LHCN-M2 (cell line): ENCODE results near the gene PTPRN2. TPM values are rescaled to one million over a fixed set of nuclear protein-coding genes. Genes with fewer than 3 reads are reported as not detected.
"Not testable (repeated sequence)": the region's sequence is repeated elsewhere in the genome, so short reads cannot be mapped to it uniquely, and the experiment has no call there.

Source experiments
- DNase-seq: peaks from one replicate; pipeline ENCODE4 v3.0.0-alpha.2; 2012; ENCODE audit warnings: low read depth
- total RNA-seq: library from RNA; depleted of rRNA; stranded (reverse); fragments of >200 nt; gene quantifications from 2 replicates; pipeline ENCODE4 v1.2.3, GENCODE V29; 2014

PTPRN2 gene
- total RNA-seq, 1 experiment from 2014 or later, result 0.11 TPM

DNA sequence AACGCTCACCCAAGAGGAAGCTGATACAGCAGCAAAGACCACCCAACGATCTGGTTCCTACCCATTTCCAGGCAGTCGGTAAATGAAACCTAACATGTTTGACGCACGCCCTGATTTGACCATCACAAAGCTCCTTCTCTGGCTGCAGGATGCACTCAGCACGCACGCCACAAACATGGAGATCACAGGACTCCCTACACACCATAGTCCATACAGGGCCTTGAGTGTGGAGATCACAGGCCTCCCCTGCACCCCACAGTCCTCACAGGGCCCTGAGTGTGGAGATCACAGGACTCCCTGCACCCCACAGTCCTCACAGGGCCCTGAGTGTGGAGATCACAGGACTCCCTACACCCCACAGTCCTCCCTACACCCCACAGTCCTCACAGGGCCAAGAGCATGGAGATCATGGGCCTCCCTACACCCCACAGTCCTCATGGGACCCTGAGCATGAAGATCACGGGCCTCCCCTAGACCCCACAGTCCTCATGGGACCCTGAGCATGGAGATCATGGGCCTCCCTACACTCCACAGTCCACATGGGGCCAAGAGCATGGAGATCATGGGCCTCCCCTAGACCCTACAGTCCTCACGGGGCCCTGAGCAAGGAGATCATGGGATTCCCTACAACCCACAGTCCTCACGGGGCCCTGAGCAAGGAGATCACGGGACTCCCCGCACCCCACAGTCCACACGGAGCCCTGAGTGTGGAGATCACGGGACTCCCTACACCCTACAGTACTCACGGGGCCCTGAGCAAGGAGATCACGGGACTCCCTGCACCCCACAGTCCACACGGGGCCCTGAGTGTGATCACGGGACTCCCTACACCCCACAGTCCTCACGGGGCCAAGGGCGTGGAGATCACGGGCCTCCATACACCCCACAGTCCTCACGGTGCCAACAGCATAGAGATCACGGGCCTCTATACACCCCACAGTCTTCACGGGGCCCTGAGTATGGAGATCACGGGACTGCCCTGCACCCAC is 841.6 kb downstream of the PTPRN2 start:
- DNase-seq, result no peak

DNA sequence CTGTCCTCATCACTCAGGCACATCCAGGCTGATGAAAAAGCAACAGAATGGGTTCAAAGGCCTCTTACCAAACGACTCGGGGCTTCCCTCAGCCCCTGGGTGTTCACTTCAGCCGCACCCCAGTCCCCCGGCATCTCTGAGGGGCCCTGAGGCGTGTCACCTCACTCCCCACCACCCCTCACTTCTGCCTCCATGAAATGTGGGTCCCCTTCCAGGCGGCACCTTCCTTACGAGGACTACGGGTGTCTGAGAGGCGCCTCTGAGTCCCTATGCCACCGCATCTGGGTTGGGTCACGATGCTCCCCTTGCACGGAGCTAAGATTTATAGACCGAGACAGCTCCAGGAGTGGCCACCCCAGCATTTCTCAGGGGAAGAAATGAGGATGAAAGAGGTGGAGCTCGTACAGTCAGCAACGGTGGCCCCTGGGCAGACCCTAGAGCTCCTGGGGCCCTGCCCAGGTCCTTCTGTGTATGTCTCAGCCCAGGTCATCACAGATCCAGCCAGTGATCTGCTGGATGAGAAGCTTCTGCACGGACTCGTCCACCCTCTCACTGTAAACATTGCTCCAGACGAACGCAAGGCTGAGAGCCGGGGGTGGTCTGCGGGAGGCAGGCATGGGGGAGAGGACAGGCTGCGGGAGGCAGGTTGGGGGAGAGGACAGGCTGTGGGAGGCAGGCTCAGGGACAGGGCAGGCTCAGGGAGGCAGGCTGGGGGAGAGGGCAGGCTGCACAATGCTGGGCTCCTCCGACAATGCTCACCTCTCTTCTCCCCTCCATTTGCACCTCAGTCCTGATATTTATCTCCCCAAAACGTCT is 842.6 kb downstream of the PTPRN2 start:
- DNase-seq, result no peak

GRCh38 chr7:157743781-157744525 is 843.7 kb downstream of the PTPRN2 start:
- DNase-seq, result no peak

GRCh38 chr7:157740251-157740798 is 847.3 kb downstream of the PTPRN2 start:
- no peak for DNase-seq

DNA sequence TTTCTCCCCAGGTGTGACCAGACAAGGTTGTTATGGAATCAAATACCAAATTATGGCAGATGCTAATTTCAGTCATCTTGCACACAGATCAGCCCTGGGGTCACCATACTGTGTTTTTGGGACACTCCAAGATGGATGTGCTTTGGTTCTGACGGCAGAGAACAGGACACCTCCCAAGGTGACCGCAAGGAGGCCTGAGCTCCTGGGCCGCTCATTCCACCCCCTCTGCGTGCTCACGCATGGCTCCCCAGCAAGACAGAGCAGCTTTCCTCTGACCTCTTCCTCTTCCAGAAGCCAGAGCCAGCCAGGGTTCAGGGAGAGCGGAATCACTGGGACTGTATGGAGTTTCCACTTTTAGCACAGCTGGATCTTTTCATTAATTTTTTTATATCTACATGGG is 848.0 kb downstream of the PTPRN2 start:
- no peak for DNase-seq

DNA sequence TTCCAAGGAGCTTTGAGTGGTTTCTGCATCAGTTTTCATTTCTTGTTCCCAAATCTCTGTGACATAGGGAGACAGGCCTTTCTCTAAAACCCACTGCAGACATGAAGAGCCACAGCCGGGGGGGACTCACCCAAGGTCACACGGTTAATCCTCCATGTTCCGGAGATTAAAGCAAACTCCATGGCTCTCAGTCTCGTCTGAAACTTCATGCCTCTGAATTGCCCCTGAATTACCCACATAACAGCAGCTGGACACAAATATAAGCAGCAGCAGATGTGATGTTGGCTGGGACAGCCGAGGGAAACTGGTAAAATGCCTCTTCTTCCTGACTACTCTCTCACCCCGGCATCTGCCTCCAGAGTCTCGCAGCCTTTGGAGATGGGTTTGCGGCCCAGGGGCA is 848.6 kb downstream of the PTPRN2 start:
- DNase-seq, result no peak

GRCh38 chr7:157738066-157738460 is 849.6 kb downstream of the PTPRN2 start:
- DNase-seq, result no peak

DNA sequence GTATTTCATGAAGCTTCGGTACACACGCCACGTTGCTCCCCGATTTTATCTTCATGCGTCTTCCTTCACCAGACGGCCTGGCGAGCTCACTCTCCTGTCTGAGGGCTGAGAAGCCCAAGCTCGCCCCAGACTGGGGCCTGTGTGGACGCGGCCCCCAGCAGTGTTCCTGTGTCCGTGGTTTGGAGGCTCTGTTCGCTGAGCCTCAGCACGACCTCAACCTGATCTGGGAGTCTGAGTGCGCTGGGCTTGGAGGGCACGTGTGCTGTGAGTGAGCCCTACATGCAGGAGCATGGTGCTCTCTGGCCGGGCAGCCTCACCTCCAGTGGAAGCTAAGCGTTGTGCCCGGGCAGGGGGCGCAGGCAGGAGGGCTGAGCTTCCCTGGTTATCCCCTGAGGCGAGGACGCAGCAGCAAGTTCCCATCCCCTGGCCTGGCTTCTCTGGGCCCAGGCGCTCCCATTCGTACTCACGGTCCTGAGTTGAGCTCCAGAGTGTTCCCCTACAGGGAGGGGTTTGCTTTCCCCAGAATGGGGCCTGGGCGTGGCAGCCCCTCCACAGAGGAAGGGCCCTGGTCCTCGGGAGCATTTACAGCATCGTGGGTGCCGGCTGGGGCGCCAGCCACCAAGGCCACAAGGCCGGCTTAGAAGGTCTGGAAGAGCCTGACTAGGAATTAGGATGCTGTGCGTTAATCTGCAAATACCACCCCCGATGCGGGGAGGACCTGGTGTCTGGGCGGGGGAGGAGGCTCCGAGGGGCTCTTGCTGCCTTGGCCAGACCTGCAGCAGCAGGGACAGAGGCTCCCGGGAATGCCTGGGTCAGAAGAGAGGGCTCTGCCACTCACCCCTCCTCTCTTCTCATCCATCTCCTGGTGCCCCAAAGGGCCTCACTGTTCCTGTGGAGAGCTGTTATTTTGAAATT is 850.2 kb downstream of the PTPRN2 start:
- no peak for DNase-seq

DNA sequence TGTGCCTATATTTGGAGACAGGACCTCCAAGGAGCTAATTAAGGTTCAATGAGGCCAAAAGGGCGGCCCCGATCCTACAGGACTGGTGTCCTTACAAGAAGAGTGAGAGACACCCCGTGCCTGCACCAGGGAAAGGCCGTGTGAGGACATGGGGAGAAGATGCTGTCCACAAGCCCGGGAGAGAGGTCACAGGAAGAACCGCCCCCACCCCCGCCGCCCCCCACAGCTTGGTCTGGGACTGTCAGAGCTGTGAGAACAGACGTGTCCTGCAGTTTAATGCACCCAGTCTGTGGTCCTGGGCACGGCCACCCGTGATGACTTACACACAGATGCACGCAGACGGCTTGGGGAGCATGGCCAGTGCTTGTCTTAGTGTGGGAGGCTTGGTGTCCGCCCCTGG is 851.3 kb downstream of the PTPRN2 start:
- no peak for DNase-seq

GRCh38 chr7:157735826-157736225 is 851.8 kb downstream of the PTPRN2 start:
- no peak for DNase-seq

DNA sequence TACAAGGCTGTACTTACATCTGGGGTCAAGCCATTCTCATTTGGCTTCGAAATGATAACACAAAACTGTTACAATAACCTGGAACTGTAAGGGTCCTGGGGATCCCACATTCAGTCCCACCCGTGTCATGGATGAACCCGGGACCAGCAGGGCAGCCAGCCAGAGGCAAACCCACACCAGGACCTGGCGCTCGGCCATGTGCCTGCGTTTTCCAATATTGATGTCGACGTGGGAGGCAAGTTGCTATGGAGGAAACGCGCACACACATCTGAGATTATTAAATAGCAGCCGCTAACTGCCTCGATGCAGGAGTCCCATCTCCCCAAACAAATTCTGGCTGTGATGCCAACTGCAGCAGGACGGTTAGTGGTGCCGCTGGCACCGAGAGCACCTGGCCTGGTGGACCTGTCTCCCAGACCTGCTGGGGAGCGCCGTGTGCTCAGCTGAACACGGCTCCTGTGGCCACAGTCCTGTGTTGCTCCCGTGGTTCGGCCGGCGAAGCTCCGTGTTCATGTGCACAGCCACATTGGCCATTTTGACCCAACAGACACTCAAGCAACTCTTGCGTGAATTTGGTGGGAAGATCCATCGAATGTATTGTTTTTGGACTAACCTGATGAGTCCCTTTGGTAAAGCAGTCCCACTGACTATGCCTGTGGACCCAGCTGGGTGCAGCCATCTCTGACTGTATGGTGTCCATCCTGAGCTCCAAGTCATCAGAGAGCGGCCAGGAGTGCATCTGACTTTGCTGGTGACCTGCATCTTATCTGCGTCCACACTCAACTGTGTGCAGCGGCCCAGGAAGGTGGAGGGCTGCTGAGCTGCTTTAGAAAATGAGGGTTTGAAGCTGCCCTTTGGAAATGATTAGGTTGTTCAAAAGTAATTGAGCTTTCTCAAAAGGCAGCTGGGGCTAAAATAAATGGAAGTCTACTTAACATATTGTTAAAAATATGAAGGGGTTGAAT is 852.7 kb downstream of the PTPRN2 start:
- no peak for DNase-seq

DNA sequence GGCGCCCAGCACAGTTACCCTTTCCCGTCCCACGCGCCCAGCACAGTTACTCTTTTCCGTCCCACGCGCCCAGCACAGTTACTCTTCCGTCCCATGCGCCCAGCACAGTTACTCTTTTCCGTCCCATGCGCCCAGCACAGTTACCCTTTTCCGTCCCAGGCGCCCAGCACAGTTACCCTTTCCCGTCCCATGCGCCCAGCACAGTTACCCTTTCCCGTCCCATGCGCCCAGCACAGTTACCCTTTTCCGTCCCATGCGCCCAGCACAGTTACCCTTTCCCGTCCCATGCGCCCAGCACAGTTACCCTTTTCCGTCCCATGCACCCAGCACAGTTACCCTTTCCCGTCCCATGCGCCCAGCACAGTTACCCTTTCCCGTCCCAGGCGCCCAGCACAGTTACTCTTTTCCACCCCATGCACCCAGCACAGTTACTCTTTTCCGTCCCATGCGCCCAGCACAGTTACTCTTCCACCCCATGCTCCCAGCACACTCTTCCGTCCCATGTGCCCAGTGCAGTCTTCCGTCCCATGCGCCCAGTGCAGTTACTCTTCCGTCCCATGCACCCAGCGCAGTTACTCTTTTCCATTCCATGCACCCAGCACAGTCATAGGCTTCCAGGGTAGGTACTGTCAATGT is 853.7 kb downstream of the PTPRN2 start:
- DNase-seq, result not testable (repeated sequence)

- no peak for DNase-seq
Observed at GRCh38 chr7:157731126-157731525, 856.5 kb downstream of the PTPRN2 start.

DNA sequence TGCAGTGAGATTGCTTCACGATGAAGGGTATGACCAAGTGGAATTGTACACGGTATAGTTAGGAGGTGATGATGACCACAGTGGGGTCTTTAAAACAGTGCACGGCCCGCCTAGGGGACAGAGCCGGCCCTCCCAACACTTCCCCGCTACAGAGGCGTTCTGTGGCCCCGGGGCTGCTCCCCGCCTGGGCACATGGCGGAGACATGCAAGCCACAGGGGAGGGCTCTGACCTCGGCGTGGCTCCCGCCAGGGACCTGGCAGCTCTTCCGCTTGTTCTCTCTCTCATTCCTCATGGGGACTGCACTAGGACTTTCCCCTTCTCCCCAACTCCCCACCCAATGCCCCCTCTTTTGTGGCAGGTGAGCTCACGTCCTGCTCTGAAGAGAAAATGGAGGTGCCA is 857.0 kb downstream of the PTPRN2 start:
- no peak for DNase-seq

GRCh38 chr7:157729566-157729965 is 858.1 kb downstream of the PTPRN2 start:
- DNase-seq, result no peak

DNA sequence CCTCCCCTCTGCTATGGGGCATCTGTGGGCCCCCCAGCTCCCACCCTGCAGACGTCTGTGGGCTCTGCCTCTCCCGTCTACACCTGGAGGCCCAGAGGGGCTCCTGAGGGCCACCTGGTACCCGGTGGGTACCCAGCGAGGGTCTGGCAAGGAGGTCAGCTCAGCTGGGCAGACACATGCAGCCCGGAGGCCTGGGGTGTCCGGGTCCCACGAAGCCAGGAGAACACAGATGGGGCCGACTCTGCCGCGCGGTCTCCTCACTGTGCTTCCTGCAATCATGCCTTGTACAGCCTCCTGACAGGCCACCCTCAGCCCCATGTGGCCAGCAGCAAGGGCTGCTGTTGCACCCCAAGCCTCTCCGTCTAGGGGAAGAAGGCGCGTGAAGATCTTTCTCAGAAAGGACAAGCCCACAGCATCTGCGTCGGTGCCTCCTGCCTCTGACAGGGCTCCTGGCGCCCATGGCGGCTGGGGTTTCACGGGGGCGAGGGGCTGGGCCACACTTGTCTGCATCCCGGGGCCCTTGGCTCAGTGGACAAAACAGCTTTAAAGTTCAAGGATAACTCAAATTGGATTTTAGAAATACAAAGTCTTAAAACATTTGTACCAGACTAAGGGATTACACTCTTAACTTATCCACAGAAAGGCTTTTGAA is 859.5 kb downstream of the PTPRN2 start:
- DNase-seq, result no peak

DNA sequence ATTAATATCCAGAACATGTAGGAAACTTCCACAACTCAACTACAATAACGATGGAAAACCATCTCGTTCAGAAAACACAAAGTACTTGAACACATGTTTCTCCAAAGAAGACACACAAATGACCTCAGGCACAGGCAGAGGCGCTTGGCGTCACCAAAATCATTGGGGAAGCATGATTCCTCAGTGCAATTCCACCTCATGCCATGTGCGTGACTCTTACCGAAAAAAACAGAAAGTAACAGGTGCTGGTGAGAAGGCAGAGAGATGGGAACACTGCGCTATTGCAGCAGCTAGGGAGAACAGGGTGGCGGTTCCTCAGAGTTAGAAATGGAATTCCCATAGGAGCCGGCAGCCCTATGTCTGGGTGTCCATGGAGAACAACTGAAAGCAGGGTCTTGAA is 860.9 kb downstream of the PTPRN2 start:
- no peak for DNase-seq

DNA sequence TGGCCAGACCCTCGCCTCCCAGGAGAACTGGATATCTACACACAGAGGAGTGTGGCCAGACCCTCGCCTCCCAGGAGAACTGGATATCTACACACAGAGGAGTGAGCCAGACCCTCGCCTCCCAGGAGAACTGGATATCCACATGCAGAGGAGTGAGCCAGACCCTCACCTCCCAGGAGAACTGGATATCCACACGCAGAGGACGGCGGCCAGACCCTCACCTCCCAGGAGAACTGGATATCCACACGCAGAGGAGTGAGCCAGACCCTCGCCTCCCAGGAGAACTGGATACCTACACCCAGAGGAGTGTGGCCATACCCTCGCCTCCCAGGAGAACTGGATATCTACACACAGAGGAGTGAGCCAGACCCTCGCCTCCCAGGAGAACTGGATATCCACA is 862.3 kb downstream of the PTPRN2 start:
- DNase-seq, result not testable (repeated sequence)
